Esophagus (tissue), 2 donors: Measurements from ENCODE around the gene CALU. TPM values are rescaled to one million over a fixed set of nuclear protein-coding genes. Genes with fewer than 3 reads are reported as not detected.

ENCODE experiments used
- H3K27ac ChIP-seq, 2 donors: one replicate each; pipeline ENCODE4 v1.5.1; 2013; ENCODE audit warnings: low read depth in 2 of 2, mild to moderate bottlenecking in 2 of 2, inconsistent platforms in 1 of 2, low read length in 1 of 2, moderate library complexity in 1 of 2
- H3K27me3 ChIP-seq, 2 donors: one replicate each; pipeline ENCODE4 v1.6.1; 2013; ENCODE audit warnings: low read length in 2 of 2, control low read depth in 1 of 2, mild to moderate bottlenecking in 1 of 2; ENCODE audit not compliant: insufficient read depth in 2 of 2, control insufficient read depth in 1 of 2
- H3K36me3 ChIP-seq, 2 donors: one replicate each; pipeline ENCODE4 v1.6.1; 2013; ENCODE audit warnings: low read length in 1 of 2; ENCODE audit not compliant: control insufficient read depth in 2 of 2, insufficient read depth in 2 of 2
- H3K4me1 ChIP-seq, 2 donors: one replicate each; pipeline ENCODE4 v1.6.1; 2013; ENCODE audit warnings: low read length in 1 of 2; ENCODE audit not compliant: control insufficient read depth in 2 of 2, insufficient read depth in 2 of 2
- H3K4me3 ChIP-seq, 2 donors: one replicate each; pipeline ENCODE4 v1.5.1; 2013; ENCODE audit warnings: low read length in 2 of 2, mild to moderate bottlenecking in 2 of 2, low read depth in 1 of 2, moderate library complexity in 1 of 2
- H3K9me3 ChIP-seq, 2 donors: one replicate each; pipeline ENCODE4 v1.6.1; 2013; ENCODE audit warnings: mild to moderate bottlenecking in 2 of 2, low read depth in 1 of 2, low read length in 1 of 2, moderate library complexity in 1 of 2; ENCODE audit not compliant: control insufficient read depth in 2 of 2, insufficient read depth in 1 of 2
- WGBS, 2 donors: extraction: QIAGEN DNeasy Blood & Tissue Kit; methylation state at CpG; one replicate each; pipeline ENCODE4 v1.1.7; 2013; 5-methylcytosine and 5-hydroxymethylcytosine counted together
- polyA plus RNA-seq, 2 donors: library from polyadenylated mRNA; stranded (reverse); fragments of 200-250 nt; gene quantifications; one replicate each; pipeline ENCODE4 v1.2.3, GENCODE V29; 2013
- donor health status: healthy with polysubstance abuse.
- donor health status: Bipolar disorder and iron deficiency.

The CALU gene
- polyA plus RNA-seq, 2 donors = 8.3 to 21.6 TPM

GRCh38 chr7:128811631-128812430 lies 72.7 kb downstream of the CALU start:
- WGBS, 2 donors = 90 to 93% methylated on average over 11 of the region's 11 CpGs
- no peak overlapping the region for H3K4me3 ChIP-seq
- no peak overlapping the region for H3K27ac ChIP-seq

GRCh38 chr7:128812514-128813168 lies 73.5 kb downstream of the CALU start:
- Histone ChIP-seq H3K27ac (no peak overlapping the region), H3K4me3 (no peak overlapping the region), H3K36me3 (no peaks in the 10 kb centered on the region), H3K9me3 (no peaks in the 10 kb centered on the region), H3K27me3 (no peaks in the 10 kb centered on the region), H3K4me1 (peaks cover 0 to 2% of the 10 kb centered on the region in 2 donors)
- WGBS, 2 donors = 47 to 67% methylated on average over 11 of the region's 11 CpGs

More at GRCh38 chr7:128811631-128812430, 72.7 kb downstream of the CALU start:
- H3K36me3 ChIP-seq = no peaks in the 10 kb centered on the region
- H3K4me1 ChIP-seq = peaks cover 0 to 2% of the 10 kb centered on the region in 2 donors
- H3K9me3 ChIP-seq = no peaks in the 10 kb centered on the region
- no peaks in the 10 kb centered on the region for H3K27me3 ChIP-seq

DNA sequence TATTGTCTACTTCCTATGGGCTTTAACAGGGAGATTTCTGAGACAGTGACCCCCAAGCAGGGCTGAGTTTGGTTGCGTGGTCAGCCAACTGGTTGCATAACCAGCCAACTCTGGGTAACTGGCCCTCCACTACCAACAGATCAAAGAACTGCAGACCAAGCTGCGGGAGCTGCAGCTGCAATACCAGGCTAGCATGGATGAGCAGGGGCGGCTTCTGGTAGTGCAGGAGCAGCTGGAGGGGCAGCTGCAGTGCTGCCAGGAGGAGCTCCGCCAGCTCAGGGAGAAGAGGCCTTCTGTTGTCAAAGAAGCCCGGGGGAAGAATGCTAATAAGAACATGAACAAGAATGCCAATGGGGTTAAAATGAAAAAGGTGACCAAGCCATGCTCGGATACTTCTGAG lies 75.3 kb downstream of the CALU start:
- no peaks in the 10 kb centered on the region for H3K27me3 ChIP-seq
- 86% methylated on average over 6 of the region's 6 CpGs for WGBS, 2 donors

DNA sequence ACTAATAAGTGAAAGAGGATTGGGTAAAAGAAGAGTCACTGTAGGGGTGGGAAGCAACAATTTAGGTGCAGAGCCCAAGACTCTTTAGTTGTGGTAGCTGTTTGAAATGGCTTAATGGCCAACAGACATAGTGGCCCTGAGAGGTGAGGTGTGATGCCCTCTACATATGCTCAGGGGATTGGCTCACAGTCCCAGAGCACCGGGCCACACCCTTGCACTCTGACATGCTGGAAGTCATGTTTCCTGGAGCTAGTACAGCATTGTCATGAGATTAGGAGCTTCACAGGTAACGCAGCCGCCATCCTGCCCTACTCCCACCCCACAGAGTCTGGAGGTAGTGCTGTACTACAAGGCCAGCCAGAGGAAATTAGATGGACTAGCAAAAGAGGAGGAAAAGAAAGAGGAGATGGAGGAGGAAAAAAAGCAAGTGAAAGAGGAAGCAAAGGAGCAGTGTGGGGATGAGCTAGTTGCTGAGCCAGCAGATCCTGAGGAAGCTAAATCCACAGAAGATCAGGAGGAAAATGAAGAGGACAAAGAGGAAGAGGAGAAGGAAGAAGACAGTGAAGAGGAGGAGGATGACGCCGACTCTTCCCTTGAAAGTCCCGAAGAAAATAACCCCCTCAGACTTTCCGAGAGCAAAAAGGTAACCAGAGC lies 76.3 kb downstream of the CALU start:
- 81 to 84% methylated on average over 7 of the region's 7 CpGs for WGBS, 2 donors
- H3K4me1 ChIP-seq = peaks cover 0 to 2% of the 10 kb centered on the region in 2 donors
- no peak overlapping the region for H3K4me3 ChIP-seq
- no peaks in the 10 kb centered on the region for H3K36me3 ChIP-seq
- no peaks in the 10 kb centered on the region for H3K9me3 ChIP-seq
- no peak overlapping the region for H3K27ac ChIP-seq
- no peaks in the 10 kb centered on the region for H3K27me3 ChIP-seq

More for the DNA sequence above, 75.3 kb downstream of the CALU start:
- Histone ChIP-seq H3K36me3 (no peaks in the 10 kb centered on the region), H3K27ac (no peak overlapping the region), H3K9me3 (no peaks in the 10 kb centered on the region), H3K4me1 (peaks cover 0 to 2% of the 10 kb centered on the region in 2 donors), H3K4me3 (no peak overlapping the region)

DNA sequence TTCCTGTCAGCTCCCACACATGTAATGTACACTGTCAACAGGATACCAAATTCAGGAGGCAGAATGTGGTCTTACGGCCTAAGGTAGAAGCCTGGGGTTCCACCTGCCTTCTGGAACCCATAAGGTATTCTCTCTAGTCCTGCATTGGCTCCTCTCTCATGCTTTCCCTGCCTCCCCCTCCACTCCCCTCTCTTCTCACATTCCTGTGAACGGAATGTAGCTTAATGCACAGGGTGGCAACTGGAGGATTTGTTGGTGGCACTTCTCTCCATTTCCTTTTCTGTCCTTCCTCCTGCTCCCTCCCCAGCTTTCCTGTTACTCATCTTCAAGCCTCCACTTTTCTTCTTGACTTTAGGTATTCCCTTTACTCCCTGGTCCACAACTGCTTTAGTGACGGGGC lies 79.5 kb downstream of the CALU start:
- Histone ChIP-seq H3K27ac (no peak overlapping the region), H3K36me3 (no peaks in the 10 kb centered on the region), H3K27me3 (no peaks in the 10 kb centered on the region), H3K4me3 (no peak overlapping the region), H3K9me3 (no peaks in the 10 kb centered on the region), H3K4me1 (peaks cover 0 to 2% of the 10 kb centered on the region in 2 donors)
- 86% methylated on average over 3 of the region's 3 CpGs for WGBS, 2 donors

Other genes with a start within 250 kb of the CALU start
- gene GARIN1A, start 67.1 kb upstream of the CALU start, polyA plus RNA-seq = 1 to 10 TPM in 1 of 2 donors, under 1 TPM in 1; 0.80 to 2.1 TPM
- gene OPN1SW, start 36.4 kb downstream of the CALU start, polyA plus RNA-seq = not detected
- gene CCDC136, start 52.6 kb downstream of the CALU start, polyA plus RNA-seq = 1 to 10 TPM; 1.4 to 1.9 TPM
- 1 to 10 TPM; 3.1 to 7.7 TPM for gene FLNC, start 91.0 kb downstream of the CALU start, polyA plus RNA-seq
- gene ATP6V1F, start 123.5 kb downstream of the CALU start, polyA plus RNA-seq = 100 to 1,000 TPM; 260 to 273 TPM
- 1 to 10 TPM; 1.4 to 5.5 TPM for gene KCP, start 171.3 kb downstream of the CALU start, polyA plus RNA-seq
- 10 to 100 TPM; 10.6 to 14.5 TPM for gene IRF5, start 198.6 kb downstream of the CALU start, polyA plus RNA-seq